GM18868 (cell line): ENCODE measurements around the gene ABCF3.
"Not testable (repeated sequence)": the region's sequence is repeated elsewhere in the genome, so short reads cannot be mapped to it uniquely, and the experiment has no call there.

ENCODE experiments used
- ATAC-seq: cut with Tn5 transposase; IDR thresholded peaks from one replicate; pipeline ENCODE4 v1.9.1; 2021; ENCODE audit warnings: mild to moderate bottlenecking, moderate library complexity; ENCODE audit not compliant: unreplicated experiment

The ABCF3 gene

GRCh38 chr3:184186184-184186901 is at the start of gene ABCF3:
TSS of gene ABCF3 (plus strand) at chr3:184186199. CDS start at chr3:184186208, 9 bp downstream.
- ATAC-seq, result peak; percentile 14

- ATAC-seq, result no peak
Measured at GRCh38 chr3:184140436-184140835, 45.6 kb upstream of the ABCF3 start.

- no peak for ATAC-seq
Measured at GRCh38 chr3:184142199-184142598, 43.8 kb upstream of the ABCF3 start.

- ATAC-seq, result peak; percentile 67
Measured at GRCh38 chr3:184143327-184143726, 42.7 kb upstream of the ABCF3 start.

- no peak for ATAC-seq
Measured at GRCh38 chr3:184144505-184144904, 41.5 kb upstream of the ABCF3 start.

- no peak for ATAC-seq
Measured at GRCh38 chr3:184145111-184145524, 40.9 kb upstream of the ABCF3 start.

GRCh38 chr3:184145751-184146270 is 40.2 kb upstream of the ABCF3 start:
- ATAC-seq, result no peak

- no peak for ATAC-seq
Measured at GRCh38 chr3:184148076-184148475, 37.9 kb upstream of the ABCF3 start.

GRCh38 chr3:184149123-184149522 is 36.9 kb upstream of the ABCF3 start:
- no peak for ATAC-seq

GRCh38 chr3:184149770-184150169 is 36.2 kb upstream of the ABCF3 start:
- ATAC-seq, result not testable (repeated sequence)

GRCh38 chr3:184154885-184155643 is 30.9 kb upstream of the ABCF3 start, which contains the start of gene DVL3:
TSS of gene DVL3 (plus strand) at chr3:184155377. CDS start at chr3:184155636, 259 bp downstream.
- ATAC-seq, result peak; percentile 77

- peak; percentile 20 for ATAC-seq
Measured at GRCh38 chr3:184155644-184156521, 30.1 kb upstream of the ABCF3 start.

GRCh38 chr3:184156522-184156955 is 29.5 kb upstream of the ABCF3 start:
- no peak for ATAC-seq

- no peak for ATAC-seq
Measured at GRCh38 chr3:184157206-184157605, 28.8 kb upstream of the ABCF3 start.

GRCh38 chr3:184158404-184158803 is 27.6 kb upstream of the ABCF3 start:
- ATAC-seq, result no peak

GRCh38 chr3:184160456-184160855 is 25.5 kb upstream of the ABCF3 start:
- ATAC-seq, result peak; percentile 88

GRCh38 chr3:184162571-184163070 is 23.4 kb upstream of the ABCF3 start:
- ATAC-seq, result not testable (repeated sequence)

GRCh38 chr3:184164648-184165330 is 21.2 kb upstream of the ABCF3 start:
- no peak for ATAC-seq

- no peak for ATAC-seq
Measured at GRCh38 chr3:184165543-184165942, 20.5 kb upstream of the ABCF3 start.

GRCh38 chr3:184166671-184167070 is 19.3 kb upstream of the ABCF3 start:
- ATAC-seq, result no peak
